ENCODE measurements around the gene SEPTIN12.

- TF ChIP-seq, protein P1, sequence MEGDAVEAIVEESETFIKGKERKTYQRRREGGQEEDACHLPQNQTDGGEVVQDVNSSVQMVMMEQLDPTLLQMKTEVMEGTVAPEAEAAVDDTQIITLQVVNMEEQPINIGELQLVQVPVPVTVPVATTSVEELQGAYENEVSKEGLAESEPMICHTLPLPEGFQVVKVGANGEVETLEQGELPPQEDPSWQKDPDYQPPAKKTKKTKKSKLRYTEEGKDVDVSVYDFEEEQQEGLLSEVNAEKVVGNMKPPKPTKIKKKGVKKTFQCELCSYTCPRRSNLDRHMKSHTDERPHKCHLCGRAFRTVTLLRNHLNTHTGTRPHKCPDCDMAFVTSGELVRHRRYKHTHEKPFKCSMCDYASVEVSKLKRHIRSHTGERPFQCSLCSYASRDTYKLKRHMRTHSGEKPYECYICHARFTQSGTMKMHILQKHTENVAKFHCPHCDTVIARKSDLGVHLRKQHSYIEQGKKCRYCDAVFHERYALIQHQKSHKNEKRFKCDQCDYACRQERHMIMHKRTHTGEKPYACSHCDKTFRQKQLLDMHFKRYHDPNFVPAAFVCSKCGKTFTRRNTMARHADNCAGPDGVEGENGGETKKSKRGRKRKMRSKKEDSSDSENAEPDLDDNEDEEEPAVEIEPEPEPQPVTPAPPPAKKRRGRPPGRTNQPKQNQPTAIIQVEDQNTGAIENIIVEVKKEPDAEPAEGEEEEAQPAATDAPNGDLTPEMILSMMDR (IDR thresholded peaks at IDR 0.05) = no peak
- no peak for TF ChIP-seq REST (IDR thresholded peaks at IDR 0.05; ENCODE audit: insufficient read depth in 1 of 2, low read depth in 2 of 2, low read length in 1 of 2)
Observed at GRCh38 chr16:4796982-4797804, 9.0 kb upstream of the SEPTIN12 start.

Data from Panc1 (cell line).